Measurements from ENCODE around the gene CYP11A1. TPM values are rescaled to one million over a fixed set of nuclear protein-coding genes. Genes with fewer than 3 reads are reported as not detected.

CYP11A1 gene
- total and polyA plus RNA-seq, 2 donors (not counting 1 experiment from before 2014, with no cell fraction given) = not detected

- H3K4me1 ChIP-seq (ENCODE audit: control insufficient read depth in 2 of 2, insufficient read depth in 2 of 2, low read length in 2 of 2) = no peaks in the 10 kb centered on the region
- no peak for ATAC-seq (ENCODE audit: low read depth)
- no peaks in the 10 kb centered on the region for H4K20me1 ChIP-seq (ENCODE audit: control insufficient read depth, insufficient read depth, low read length, poor library complexity, severe bottlenecking)
- no peak overlapping the region for H3K9ac ChIP-seq (ENCODE audit: low read length)
- no peak overlapping the region for H3K4me3 ChIP-seq (ENCODE audit: control extremely low read depth in 1 of 5, extremely low read depth in 1 of 5, insufficient read depth in 1 of 5, low read depth in 2 of 5, low read length in 4 of 5)
- DNase-seq = no peak
- no peak overlapping the region for H3K27ac ChIP-seq (ENCODE audit: low read length in 2 of 2)
- H3K27me3 Mint-ChIP-seq = peaks cover 20% of the 10 kb centered on the region
- H3K9me3 ChIP-seq (ENCODE audit: control extremely low read depth in 1 of 3, control insufficient read depth in 2 of 3, insufficient read depth in 1 of 3, low read length in 2 of 3) = no peaks in the 10 kb centered on the region
- ChIA-PET CTCF (interaction anchor here (0.8 kb wide), 1 partner anchor 19 kb away, joined by 3 read pairs; no protein-coding TSS in a partner anchor), POLR2A (no interaction called here)
- H3K27ac Mint-ChIP-seq = no peak overlapping the region
- H3K79me2 ChIP-seq (ENCODE audit: control insufficient read depth, insufficient read depth, low read length) = no peaks in the 10 kb centered on the region
- intact Hi-C loops (cut with micrococcal nuclease) = no loop called here
- H2AFZ ChIP-seq (ENCODE audit: insufficient read depth, low read depth, low read length, poor library complexity, severe bottlenecking) = no peak overlapping the region
- WGBS (ENCODE audit: insufficient coverage) = 78% methylated on average over 2 of the region's 4 CpGs
- H3K9me3 Mint-ChIP-seq (ENCODE audit: insufficient read depth) = no peaks in the 10 kb centered on the region
- no peak overlapping the region for H3K4me3 Mint-ChIP-seq
- TF ChIP-seq CTCF (IDR thresholded peaks at IDR 0.05) (no peak), EZH2 (IDR thresholded peaks at IDR 0.05; ENCODE audit: borderline replicate concordance, insufficient read depth, low read depth, low read length, poor library complexity, severe bottlenecking) (no peak)
- no peaks in the 10 kb centered on the region for H3K4me1 Mint-ChIP-seq
- H3K4me2 ChIP-seq (replicated peaks; ENCODE audit: low read depth, low read length, poor library complexity, severe bottlenecking) = no peak overlapping the region
- no peaks in the 10 kb centered on the region for H3K36me3 ChIP-seq (replicated peaks in 1 of 2; ENCODE audit: control extremely low read depth in 1 of 2, control insufficient read depth in 1 of 2, extremely low read depth in 1 of 2, insufficient read depth in 2 of 2, low read length in 1 of 2)
- H3K27me3 ChIP-seq (replicated peaks in 1 of 4; ENCODE audit: control extremely low read depth in 1 of 4, control insufficient read depth in 3 of 4, insufficient read depth in 4 of 4, low read length in 3 of 4) = no peaks in the 10 kb centered on the region
Observed at GRCh38 chr15:74340150-74340549, 27.3 kb downstream of the CYP11A1 start.

GRCh38 chr15:74339371-74339770, 28.1 kb downstream of the CYP11A1 start:
- intact Hi-C loops (cut with micrococcal nuclease) = no loop called here
- Histone ChIP-seq H3K4me1 (ENCODE audit: control insufficient read depth in 2 of 2, insufficient read depth in 2 of 2, low read length in 2 of 2) (no peaks in the 10 kb centered on the region), H3K9ac (ENCODE audit: low read length) (no peak overlapping the region), H3K4me2 (replicated peaks; ENCODE audit: low read depth, low read length, poor library complexity, severe bottlenecking) (no peak overlapping the region), H3K36me3 (replicated peaks in 1 of 2; ENCODE audit: control extremely low read depth in 1 of 2, control insufficient read depth in 1 of 2, extremely low read depth in 1 of 2, insufficient read depth in 2 of 2, low read length in 1 of 2) (no peaks in the 10 kb centered on the region), H3K79me2 (ENCODE audit: control insufficient read depth, insufficient read depth, low read length) (no peaks in the 10 kb centered on the region), H2AFZ (ENCODE audit: insufficient read depth, low read depth, low read length, poor library complexity, severe bottlenecking) (no peak overlapping the region), H4K20me1 (ENCODE audit: control insufficient read depth, insufficient read depth, low read length, poor library complexity, severe bottlenecking) (no peaks in the 10 kb centered on the region), H3K27me3 (replicated peaks in 1 of 4; ENCODE audit: control extremely low read depth in 1 of 4, control insufficient read depth in 3 of 4, insufficient read depth in 4 of 4, low read length in 3 of 4) (no peaks in the 10 kb centered on the region), H3K27ac (ENCODE audit: low read length in 2 of 2) (no peak overlapping the region), H3K4me3 (ENCODE audit: control extremely low read depth in 1 of 5, extremely low read depth in 1 of 5, insufficient read depth in 1 of 5, low read depth in 2 of 5, low read length in 4 of 5) (no peak overlapping the region), H3K9me3 (ENCODE audit: control extremely low read depth in 1 of 3, control insufficient read depth in 2 of 3, insufficient read depth in 1 of 3, low read length in 2 of 3) (peaks cover 0 to 4% (median 0%) of the 10 kb centered on the region in 3 donors)
- Mint-ChIP-seq H3K27me3 (peaks cover 18% of the 10 kb centered on the region), H3K4me1 (no peaks in the 10 kb centered on the region), H3K9me3 (ENCODE audit: insufficient read depth) (no peaks in the 10 kb centered on the region), H3K4me3 (no peak overlapping the region), H3K27ac (no peak overlapping the region)
- ATAC-seq (ENCODE audit: low read depth) (no peak), DNase-seq (no peak)
- 86% methylated on average over 4 of the region's 9 CpGs for WGBS (ENCODE audit: insufficient coverage)
- ChIA-PET POLR2A (no interaction called here), CTCF (no interaction called here)
- TF ChIP-seq CTCF (IDR thresholded peaks at IDR 0.05) (no peak), EZH2 (IDR thresholded peaks at IDR 0.05; ENCODE audit: borderline replicate concordance, insufficient read depth, low read depth, low read length, poor library complexity, severe bottlenecking) (no peak)

All from B cell (primary cell).